ENCODE measurements around the gene DLX5. TPM values are rescaled to one million over a fixed set of nuclear protein-coding genes. Genes with fewer than 3 reads are reported as not detected.
"Not testable (repeated sequence)": the region's sequence is repeated elsewhere in the genome, so short reads cannot be mapped to it uniquely, and the experiment has no call there.

The DLX5 gene
- not detected for total RNA-seq

- Mint-ChIP-seq H3K4me1 (ENCODE audit: low read depth) (peaks cover 61% of the 10 kb centered on the region), H3K27ac (peak within 1 kb of the TSS; percentile 51), H3K9me3 (no peaks in the 10 kb centered on the region), H3K4me3 (peak within 1 kb of the TSS; percentile 33), H3K36me3 (ENCODE audit: low read depth) (no peaks in the 10 kb centered on the region), H3K27me3 (ENCODE audit: low read depth) (peaks cover 80% of the 10 kb centered on the region)
- DNase-seq = peak; percentile 36
- intact Hi-C loops (cut with micrococcal nuclease) = loop anchor here (2.0 to 10.0 kb wide), 3 partner anchors 32 to 1300 kb away; partner anchors contain the start of gene SEM1
- CTCF ChIA-PET = interaction anchor here (0.6 to 0.8 kb wide), 2 partner anchors 693 to 1107 kb away, joined by 3 read pairs; no protein-coding TSS in a partner anchor
Measured at GRCh38 chr7:97024209-97025129, at the start of gene DLX5. Gene DLX5 (minus strand): TSS chr7:97024831. CDS start chr7:97024623, 208 bp downstream.

- intact Hi-C loops (cut with micrococcal nuclease); H3K4me1 Mint-ChIP-seq (ENCODE audit: low read depth); H3K9me3 Mint-ChIP-seq; H3K4me3 Mint-ChIP-seq; DNase-seq; H3K27ac Mint-ChIP-seq; H3K36me3 Mint-ChIP-seq (ENCODE audit: low read depth): not testable (repeated sequence)
- CTCF ChIA-PET = interaction anchor here (0.7 kb wide), 1 partner anchor 108 kb away, joined by 3 read pairs; no protein-coding TSS in a partner anchor
- peaks cover 43% of the 10 kb centered on the region for H3K27me3 Mint-ChIP-seq (ENCODE audit: low read depth)
Measured at GRCh38 chr7:97072025-97072424, 47.4 kb upstream of the DLX5 start.

- Mint-ChIP-seq H3K4me3 (no peak overlapping the region), H3K27ac (no peak overlapping the region), H3K27me3 (ENCODE audit: low read depth) (peaks cover 8% of the 10 kb centered on the region), H3K4me1 (ENCODE audit: low read depth) (no peaks in the 10 kb centered on the region), H3K9me3 (peaks cover 3% of the 10 kb centered on the region), H3K36me3 (ENCODE audit: low read depth) (no peaks in the 10 kb centered on the region)
- CTCF ChIA-PET = interaction anchor here (0.6 to 3.2 kb wide), 11 partner anchors 10 to 1913 kb away, joined by 3 to 13 read pairs (median 3); no protein-coding TSS in a partner anchor
- intact Hi-C loops (cut with micrococcal nuclease) = loop anchor here (1.0 kb wide), 1 partner anchor 1149 kb away; no protein-coding TSS in a partner anchor
- peak; percentile 11 for DNase-seq
Measured at GRCh38 chr7:97064972-97065587, 40.4 kb upstream of the DLX5 start.

DNA sequence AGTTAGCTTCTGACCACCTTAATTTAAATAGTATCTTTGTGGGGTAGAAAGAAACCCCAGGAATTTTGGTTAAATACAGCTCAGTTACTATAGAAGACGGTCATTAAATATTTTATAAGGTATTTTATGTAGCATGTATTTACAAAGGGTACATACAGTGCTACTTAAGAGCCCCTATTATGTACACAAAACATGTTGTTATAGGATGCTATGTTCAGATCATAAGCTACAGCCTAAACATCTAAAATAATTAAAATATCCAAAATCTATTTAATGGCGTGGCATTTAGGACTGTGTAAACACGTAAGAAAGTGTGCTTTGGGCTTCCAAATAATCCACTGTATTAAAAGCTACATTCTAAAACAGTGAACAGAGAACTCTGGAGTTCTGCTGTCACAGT lies 39.4 kb upstream of the DLX5 start:
- no peaks in the 10 kb centered on the region for H3K4me1 Mint-ChIP-seq (ENCODE audit: low read depth)
- no peaks in the 10 kb centered on the region for H3K36me3 Mint-ChIP-seq (ENCODE audit: low read depth)
- DNase-seq = no peak
- H3K27me3 Mint-ChIP-seq (ENCODE audit: low read depth) = peaks cover 10% of the 10 kb centered on the region
- intact Hi-C loops (cut with micrococcal nuclease) = no loop called here
- CTCF ChIA-PET = interaction anchor here (0.6 to 3.2 kb wide), 9 partner anchors 12 to 1533 kb away, joined by 3 to 13 read pairs (median 4); no protein-coding TSS in a partner anchor
- H3K4me3 Mint-ChIP-seq = no peak overlapping the region
- H3K27ac Mint-ChIP-seq = no peak overlapping the region
- H3K9me3 Mint-ChIP-seq = peaks cover 10% of the 10 kb centered on the region

GRCh38 chr7:97043281-97043680 lies 18.6 kb upstream of the DLX5 start:
- intact Hi-C loops (cut with micrococcal nuclease) = no loop called here
- Mint-ChIP-seq H3K4me3 (no peak overlapping the region), H3K4me1 (ENCODE audit: low read depth) (no peaks in the 10 kb centered on the region), H3K9me3 (no peaks in the 10 kb centered on the region), H3K27ac (no peak overlapping the region), H3K27me3 (ENCODE audit: low read depth) (peaks cover 52% of the 10 kb centered on the region), H3K36me3 (ENCODE audit: low read depth) (no peaks in the 10 kb centered on the region)
- DNase-seq = no peak
- CTCF ChIA-PET = no interaction called here

- Mint-ChIP-seq H3K4me1 (ENCODE audit: low read depth) (no peaks in the 10 kb centered on the region), H3K9me3 (no peaks in the 10 kb centered on the region), H3K27me3 (ENCODE audit: low read depth) (peaks cover 57% of the 10 kb centered on the region), H3K4me3 (no peak overlapping the region), H3K36me3 (ENCODE audit: low read depth) (no peaks in the 10 kb centered on the region), H3K27ac (no peak overlapping the region)
- CTCF ChIA-PET = no interaction called here
- intact Hi-C loops (cut with micrococcal nuclease) = no loop called here
- DNase-seq = no peak
Measured at GRCh38 chr7:97039374-97040065, 14.9 kb upstream of the DLX5 start.

DNA sequence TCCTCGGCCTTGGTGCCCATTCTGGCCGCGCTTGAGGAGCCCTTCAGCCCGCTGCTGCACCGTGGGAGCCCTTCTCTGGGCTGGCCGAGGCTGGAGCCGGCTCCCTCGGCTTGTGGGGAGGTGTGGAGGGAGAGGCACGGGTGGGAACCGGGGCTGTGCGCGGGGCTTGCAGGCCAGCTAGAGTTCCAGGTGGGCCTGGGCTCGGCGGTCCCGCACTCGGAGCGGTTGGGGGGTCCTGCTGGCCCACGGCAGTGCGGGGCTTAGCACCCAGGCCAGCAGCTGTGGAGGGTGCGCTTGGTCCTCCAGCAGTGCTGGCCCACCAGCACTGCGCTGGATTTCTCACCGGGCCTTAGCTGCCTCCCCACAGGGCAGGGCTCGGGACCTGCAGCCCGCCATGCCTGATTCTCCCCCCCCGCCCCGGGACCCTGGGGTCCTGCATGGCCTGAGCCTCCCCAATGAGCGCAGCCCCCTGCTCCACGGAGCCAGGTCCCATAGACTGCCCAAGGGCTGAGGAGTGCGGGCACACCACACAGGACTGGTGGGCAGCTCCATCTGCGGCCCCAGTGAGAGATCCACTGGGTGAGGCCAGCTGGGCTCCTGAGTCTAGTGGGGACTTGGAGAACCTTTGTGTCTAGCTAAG lies 9.7 kb upstream of the DLX5 start:
- H3K27me3 Mint-ChIP-seq (ENCODE audit: low read depth) = peaks cover 29% of the 10 kb centered on the region
- H3K9me3 Mint-ChIP-seq; intact Hi-C loops (cut with micrococcal nuclease); H3K4me3 Mint-ChIP-seq; H3K27ac Mint-ChIP-seq; H3K36me3 Mint-ChIP-seq (ENCODE audit: low read depth); H3K4me1 Mint-ChIP-seq (ENCODE audit: low read depth); DNase-seq: not testable (repeated sequence)
- CTCF ChIA-PET = interaction anchor here (0.6 kb wide), 1 partner anchor 145 kb away, joined by 3 read pairs; no protein-coding TSS in a partner anchor

- Mint-ChIP-seq H3K36me3 (ENCODE audit: low read depth) (no peaks in the 10 kb centered on the region), H3K4me3 (peak overlapping the region; percentile 56), H3K27ac (no peak overlapping the region)
Measured at GRCh38 chr7:97027427-97028234, 3.0 kb upstream of the DLX5 start.

GRCh38 chr7:97026715-97027426 lies 2.2 kb upstream of the DLX5 start:
- Mint-ChIP-seq H3K9me3 (no peaks in the 10 kb centered on the region), H3K4me1 (ENCODE audit: low read depth) (peaks cover 52% of the 10 kb centered on the region), H3K4me3 (peak overlapping the region; percentile 56), H3K27me3 (ENCODE audit: low read depth) (peaks cover 64% of the 10 kb centered on the region), H3K27ac (no peak overlapping the region), H3K36me3 (ENCODE audit: low read depth) (no peaks in the 10 kb centered on the region)
- no peak for DNase-seq
- intact Hi-C loops (cut with micrococcal nuclease) = loop anchor here (1.0 to 10.0 kb wide), 10 partner anchors 21 to 1500 kb away; no protein-coding TSS in a partner anchor
- CTCF ChIA-PET = interaction anchor here (0.6 to 3.2 kb wide), 27 partner anchors 10 to 1110 kb away, joined by 3 to 29 read pairs (median 4); no protein-coding TSS in a partner anchor

More at GRCh38 chr7:97027427-97028234, 3.0 kb upstream of the DLX5 start:
- Mint-ChIP-seq H3K4me1 (ENCODE audit: low read depth) (peaks cover 44% of the 10 kb centered on the region), H3K9me3 (no peaks in the 10 kb centered on the region), H3K27me3 (ENCODE audit: low read depth) (peaks cover 62% of the 10 kb centered on the region)
- peak; percentile 83 for DNase-seq
- CTCF ChIA-PET = interaction anchor here (0.6 to 3.2 kb wide), 29 partner anchors 11 to 1255 kb away, joined by 3 to 29 read pairs (median 4); partner anchors contain the start of gene DYNC1I1
- intact Hi-C loops (cut with micrococcal nuclease) = loop anchor here (1.0 to 10.0 kb wide), 10 partner anchors 21 to 1501 kb away; no protein-coding TSS in a partner anchor

GRCh38 chr7:97025983-97026714 lies 1.5 kb upstream of the DLX5 start:
- intact Hi-C loops (cut with micrococcal nuclease) = loop anchor here (2.0 to 10.0 kb wide), 6 partner anchors 34 to 1499 kb away; partner anchors contain the start of gene SEM1
- Mint-ChIP-seq H3K27me3 (ENCODE audit: low read depth) (peaks cover 69% of the 10 kb centered on the region), H3K36me3 (ENCODE audit: low read depth) (no peaks in the 10 kb centered on the region), H3K4me1 (ENCODE audit: low read depth) (peaks cover 56% of the 10 kb centered on the region), H3K4me3 (peak overlapping the region; percentile 34), H3K9me3 (no peaks in the 10 kb centered on the region), H3K27ac (no peak overlapping the region)
- CTCF ChIA-PET = interaction anchor here (0.6 to 3.2 kb wide), 7 partner anchors 19 to 1109 kb away, joined by 3 to 29 read pairs (median 5); no protein-coding TSS in a partner anchor
- peak; percentile 41 for DNase-seq

Data from activated naive CD4-positive, alpha-beta T cell treated with anti-CD3 and anti-CD28 coated beads for 36 hours (primary cell).